HCT116 (cell line): ENCODE measurements around the gene PIK3C2A. TPM values are rescaled to one million over a fixed set of nuclear protein-coding genes. Genes with fewer than 3 reads are reported as not detected.

Experiments used
- ATAC-seq: fragments of 200-7000 bp; cut with Tn5 transposase; 2 replicates; pipeline ENCODE4 v1.9.1; 2020; ENCODE audit warnings: mild to moderate bottlenecking, moderate library complexity
- BruUV-seq: library from RNA; stranded (reverse); fragments of 400-500 nt; replicated peaks from 2 replicates; lab custom pipeline; 2021; lab: Mats Ljungman, UMichigan
- CTCF ChIA-PET: fragments of 300-600 bp; sonication (Branson Sonifier 250); formaldehyde crosslinking; loops from one replicate; lab custom pipeline; 2021; ENCODE audit warnings: antibody characterized with exemption; lab: Charles Lee
- POLR2A ChIA-PET: fragments of 300-600, 350-600 bp; sonication (Branson Sonifier 250); formaldehyde crosslinking; loops from one replicate; lab custom pipeline; 2021; ENCODE audit warnings: antibody characterized with exemption; lab: Charles Lee
- RAD21 ChIA-PET, 2 experiments: fragments of 300-600 bp; sonication (Branson Sonifier 250); formaldehyde crosslinking; loops; one replicate each; lab custom pipeline; 2023; ENCODE audit warnings: low total read pairs in 2 of 2; ENCODE audit not compliant: uncharacterized antibody in 2 of 2, unreplicated experiment in 2 of 2, low non-redundant PET in 1 of 2; lab: Charles Lee
- DNase-seq: peaks from one replicate; pipeline ENCODE4 v3.0.0-alpha.2; 2010; ENCODE audit warnings: low read depth, low spot score
- H2AFZ ChIP-seq: fragments of 200-600 bp; shearing (Covaris generic), sonication (generic); 2 replicates; pipeline ENCODE4 v1.6.1; 2017; ENCODE audit warnings: low read depth, mixed run types, mixed read lengths, antibody characterized with exemption, low read length; ENCODE audit not compliant: poor library complexity, severe bottlenecking
- H3K27ac ChIP-seq: 2 replicates; pipeline ENCODE4 v1.5.1; 2012; ENCODE audit warnings: low read depth, low read length
- H3K27me3 ChIP-seq: fragments of 200-600 bp; sonication (generic); 2 replicates; pipeline ENCODE4 v1.6.1; 2016; ENCODE audit warnings: mixed run types, low read length, mixed read lengths; ENCODE audit not compliant: insufficient read depth
- H3K36me3 ChIP-seq, 2 experiments: fragments of 200-500 bp in 1 of 2; fragments of 200-600 bp in 1 of 2; sonication (Bioruptor generic) in 1 of 2; sonication (generic) in 1 of 2; 2 replicates each; pipeline versions ENCODE4 v1.5.1 to v1.6.1; 2014 to 2016; ENCODE audit warnings: low read length in 2 of 2, inconsistent platforms in 1 of 2, mixed read lengths in 1 of 2, mixed run types in 1 of 2; ENCODE audit not compliant: insufficient read depth in 2 of 2, control insufficient read depth in 1 of 2
- H3K4me1 ChIP-seq, 2 experiments: fragments of 200-600 bp in 1 of 2; sonication (generic) in 1 of 2; 2 replicates each; pipeline versions ENCODE4 v1.5.1 to v1.6.1; 2012 to 2017; ENCODE audit warnings: low read length in 2 of 2, inconsistent platforms in 1 of 2, mild to moderate bottlenecking in 1 of 2, mixed read lengths in 1 of 2, mixed run types in 1 of 2, moderate library complexity in 1 of 2; ENCODE audit not compliant: insufficient read depth in 2 of 2, control insufficient read depth in 1 of 2
- H3K4me2 ChIP-seq: fragments of 200-600 bp; sonication (generic); 2 replicates; pipeline ENCODE4 v1.6.1; 2017; ENCODE audit warnings: mixed run types, low read length, mixed read lengths
- H3K4me3 ChIP-seq, 2 experiments: fragments of 200-600 bp in 1 of 2; sonication (generic) in 1 of 2; replicated peaks in 1 of 2; 2 replicates each; pipeline ENCODE4 v1.5.1; 2011 to 2016; ENCODE audit warnings: low read length in 2 of 2, control low read depth in 1 of 2, low read depth in 1 of 2, mild to moderate bottlenecking in 1 of 2, mixed read lengths in 1 of 2, mixed run types in 1 of 2
- H3K79me2 ChIP-seq: fragments of 200-600 bp; sonication (generic); 2 replicates; pipeline ENCODE4 v1.6.1; 2017; ENCODE audit warnings: mild to moderate bottlenecking, mixed run types, low read length, moderate library complexity, mixed read lengths; ENCODE audit not compliant: insufficient read depth
- H3K9ac ChIP-seq: fragments of 200-600 bp; sonication (generic); 2 replicates; pipeline ENCODE4 v1.6.1; 2016; ENCODE audit warnings: low read length, mixed read lengths
- H3K9me2 ChIP-seq: fragments of 200-600 bp; sonication (generic), shearing (Covaris generic); 2 replicates; pipeline ENCODE4 v1.6.1; 2017; ENCODE audit warnings: mixed run types, mild to moderate bottlenecking, moderate library complexity; ENCODE audit not compliant: insufficient read depth
- H3K9me3 ChIP-seq, 2 experiments: fragments of 200-500 bp in 1 of 2; fragments of 200-600 bp in 1 of 2; sonication (Bioruptor generic) in 1 of 2; sonication (generic) in 1 of 2; 2 replicates each; pipeline ENCODE4 v1.6.1; 2014 to 2017; ENCODE audit warnings: low read length in 2 of 2, mixed read lengths in 2 of 2, inconsistent platforms in 1 of 2, low read depth in 1 of 2, mild to moderate bottlenecking in 1 of 2, mixed run types in 1 of 2, moderate library complexity in 1 of 2; ENCODE audit not compliant: control insufficient read depth in 1 of 2, insufficient read depth in 1 of 2
- H4K20me1 ChIP-seq: fragments of 200-600 bp; sonication (generic), shearing (Covaris generic); 2 replicates; pipeline ENCODE4 v1.6.1; 2017; ENCODE audit warnings: mixed run types, mild to moderate bottlenecking, moderate library complexity; ENCODE audit not compliant: insufficient read depth
- EZH2 ChIP-seq: fragments of 200-600 bp; sonication (generic); IDR thresholded peaks from 2 replicates; pipeline ENCODE4 v1.6.1; 2017; ENCODE audit warnings: antibody characterized with exemption, mixed run types
- EZH2phosphoT487 ChIP-seq: fragments of 200-600 bp; IDR thresholded peaks from 2 replicates; pipeline ENCODE4 v1.6.1; 2018; ENCODE audit warnings: antibody characterized with exemption, borderline replicate concordance
- RAD21 ChIP-seq: IDR thresholded peaks from 2 replicates; pipeline ENCODE4 v1.6.1; 2012; ENCODE audit warnings: low read depth, mild to moderate bottlenecking
- ZFX ChIP-seq: fragments of 450-650 bp; IDR thresholded peaks from 2 replicates; pipeline ENCODE4 v1.6.1; 2017
- ZNF274 ChIP-seq: fragments of 200-500 bp; sonication (Bioruptor generic); IDR thresholded peaks from 2 replicates; pipeline ENCODE4 v1.6.1; 2014; ENCODE audit warnings: mild to moderate bottlenecking, low read depth, low read length, inconsistent platforms
- intact Hi-C: fragments of 100-400 bp; cut with micrococcal nuclease; formaldehyde crosslinking; loops from 2 replicates; pipeline ENCODE4 v1.10.0; 2022
- total RNA-seq: library from RNA; stranded (reverse); gene quantifications from one replicate; pipeline ENCODE4 v1.2.1, GENCODE V29; 2021; ENCODE audit not compliant: unreplicated experiment
- TF ChIP-seq, protein P1 (sequence below): IDR thresholded peaks from 2 replicates; pipeline ENCODE4 v1.6.1; 2012; ENCODE audit warnings: low read depth

Gene PIK3C2A
- total RNA-seq, 1 experiment from 2014 or later = 51.6 TPM

DNA sequence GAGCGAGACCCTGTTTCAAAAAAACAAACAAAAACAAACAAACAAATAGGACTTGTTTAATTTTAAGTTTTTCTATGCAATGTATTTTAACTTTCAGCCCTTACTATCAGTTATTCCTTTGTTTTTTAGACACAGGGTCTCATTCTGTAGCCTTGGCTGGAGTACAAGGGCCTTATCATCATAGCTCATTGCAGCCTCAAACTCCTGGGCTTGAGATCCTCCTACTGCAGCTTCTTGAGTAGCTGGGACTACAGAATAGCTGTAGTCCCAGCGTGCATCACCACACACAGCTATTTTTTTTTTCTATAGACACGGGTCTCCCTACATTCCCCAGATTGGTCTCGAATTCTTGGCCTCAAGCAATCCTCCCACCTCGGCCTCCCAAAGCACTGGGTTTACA, 44.5 kb downstream of the PIK3C2A start:
- no peak overlapping the region for H3K4me3 ChIP-seq
- RAD21 ChIA-PET = no interaction called here
- CTCF ChIA-PET = no interaction called here

DNA sequence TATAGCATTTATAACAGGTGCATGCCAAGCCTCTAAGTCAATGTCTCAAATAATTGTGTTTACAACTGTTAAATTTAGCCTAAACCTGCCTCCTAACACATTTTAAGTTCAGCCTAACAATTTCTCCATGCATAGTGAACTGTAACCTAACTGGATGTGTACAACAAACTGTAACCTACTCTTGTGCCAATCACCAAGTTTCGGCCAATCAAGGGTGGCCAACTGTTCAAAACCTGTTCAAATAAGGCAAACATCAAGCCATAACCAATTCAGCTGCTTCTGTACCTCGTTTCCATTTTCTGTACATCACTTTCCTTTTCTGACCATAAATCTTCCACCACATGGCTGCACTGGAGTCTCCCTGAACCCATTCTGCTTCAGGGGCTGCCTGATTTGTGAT, 45.4 kb downstream of the PIK3C2A start:
- no peak overlapping the region for H3K4me2 ChIP-seq
- CTCF ChIA-PET = no interaction called here
- ATAC-seq = no peak

More for the DNA sequence above, 44.5 kb downstream of the PIK3C2A start:
- ATAC-seq (no peak), DNase-seq (no peak)
- Histone ChIP-seq H3K4me2 (no peak overlapping the region), H3K9me3 (no peaks in the 10 kb centered on the region), H3K36me3 (peaks cover 0 to 3% of the 10 kb centered on the region in 2 experiments; a peak in 1 of 4 replicates), H2AFZ (no peak overlapping the region), H3K9ac (no peak overlapping the region), H3K27ac (no peak overlapping the region), H3K4me1 (0 out of 4 replicates have a peak, but pooled peaks cover 0 to 6% of the 10 kb centered on the region in 2 experiments), H4K20me1 (no peaks in the 10 kb centered on the region), H3K9me2 (no peaks in the 10 kb centered on the region), H3K27me3 (no peaks in the 10 kb centered on the region), H3K79me2 (peaks cover 73% of the 10 kb centered on the region)
- intact Hi-C loops = no loop called here
- POLR2A ChIA-PET = interaction anchor here (1.3 kb wide), 1 partner anchor 85 kb away, joined by 3 read pairs; no protein-coding TSS in a partner anchor
- BruUV-seq = no TSS peak
- TF ChIP-seq EZH2phosphoT487 (no peak), RAD21 (no peak), ZFX (no peak)

More for the DNA sequence above, 45.4 kb downstream of the PIK3C2A start:
- Histone ChIP-seq H3K27me3 (no peaks in the 10 kb centered on the region), H3K9me3 (no peaks in the 10 kb centered on the region), H3K36me3 (no peaks in the 10 kb centered on the region), H2AFZ (no peak overlapping the region), H3K9me2 (no peaks in the 10 kb centered on the region), H3K4me3 (no peak overlapping the region), H3K79me2 (peaks cover 73% of the 10 kb centered on the region), H3K4me1 (0 out of 4 replicates have a peak, but pooled peaks cover 0 to 6% of the 10 kb centered on the region in 2 experiments), H4K20me1 (no peaks in the 10 kb centered on the region), H3K27ac (no peak overlapping the region), H3K9ac (no peak overlapping the region)
- no TSS peak for BruUV-seq
- ChIA-PET RAD21 (no interaction called here), POLR2A (interaction anchor here (1.3 kb wide), 1 partner anchor 84 kb away, joined by 3 read pairs; no protein-coding TSS in a partner anchor)
- no peak for TF ChIP-seq ZNF274
- no peak for TF ChIP-seq EZH2
- TF ChIP-seq, protein P1, sequence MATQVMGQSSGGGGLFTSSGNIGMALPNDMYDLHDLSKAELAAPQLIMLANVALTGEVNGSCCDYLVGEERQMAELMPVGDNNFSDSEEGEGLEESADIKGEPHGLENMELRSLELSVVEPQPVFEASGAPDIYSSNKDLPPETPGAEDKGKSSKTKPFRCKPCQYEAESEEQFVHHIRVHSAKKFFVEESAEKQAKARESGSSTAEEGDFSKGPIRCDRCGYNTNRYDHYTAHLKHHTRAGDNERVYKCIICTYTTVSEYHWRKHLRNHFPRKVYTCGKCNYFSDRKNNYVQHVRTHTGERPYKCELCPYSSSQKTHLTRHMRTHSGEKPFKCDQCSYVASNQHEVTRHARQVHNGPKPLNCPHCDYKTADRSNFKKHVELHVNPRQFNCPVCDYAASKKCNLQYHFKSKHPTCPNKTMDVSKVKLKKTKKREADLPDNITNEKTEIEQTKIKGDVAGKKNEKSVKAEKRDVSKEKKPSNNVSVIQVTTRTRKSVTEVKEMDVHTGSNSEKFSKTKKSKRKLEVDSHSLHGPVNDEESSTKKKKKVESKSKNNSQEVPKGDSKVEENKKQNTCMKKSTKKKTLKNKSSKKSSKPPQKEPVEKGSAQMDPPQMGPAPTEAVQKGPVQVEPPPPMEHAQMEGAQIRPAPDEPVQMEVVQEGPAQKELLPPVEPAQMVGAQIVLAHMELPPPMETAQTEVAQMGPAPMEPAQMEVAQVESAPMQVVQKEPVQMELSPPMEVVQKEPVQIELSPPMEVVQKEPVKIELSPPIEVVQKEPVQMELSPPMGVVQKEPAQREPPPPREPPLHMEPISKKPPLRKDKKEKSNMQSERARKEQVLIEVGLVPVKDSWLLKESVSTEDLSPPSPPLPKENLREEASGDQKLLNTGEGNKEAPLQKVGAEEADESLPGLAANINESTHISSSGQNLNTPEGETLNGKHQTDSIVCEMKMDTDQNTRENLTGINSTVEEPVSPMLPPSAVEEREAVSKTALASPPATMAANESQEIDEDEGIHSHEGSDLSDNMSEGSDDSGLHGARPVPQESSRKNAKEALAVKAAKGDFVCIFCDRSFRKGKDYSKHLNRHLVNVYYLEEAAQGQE = no peak
- DNase-seq = no peak
- intact Hi-C loops = no loop called here
